HCT116 (cell line): ENCODE data around the gene PVR. TPM values are rescaled to one million over a fixed set of nuclear protein-coding genes. Genes with fewer than 3 reads are reported as not detected.
"Not testable (repeated sequence)": the region's sequence is repeated elsewhere in the genome, so short reads cannot be mapped to it uniquely, and the experiment has no call there.

Experiments used
- ATAC-seq: fragments of 200-7000 bp; cut with Tn5 transposase; 2 replicates; pipeline ENCODE4 v1.9.1; 2020; ENCODE audit warnings: mild to moderate bottlenecking, moderate library complexity
- BruUV-seq: library from RNA; stranded (reverse); fragments of 400-500 nt; replicated peaks from 2 replicates; lab custom pipeline; 2021; lab: Mats Ljungman, UMichigan
- CTCF ChIA-PET: fragments of 300-600 bp; sonication (Branson Sonifier 250); formaldehyde crosslinking; loops from one replicate; lab custom pipeline; 2021; ENCODE audit warnings: antibody characterized with exemption; lab: Charles Lee
- POLR2A ChIA-PET: fragments of 300-600, 350-600 bp; sonication (Branson Sonifier 250); formaldehyde crosslinking; loops from one replicate; lab custom pipeline; 2021; ENCODE audit warnings: antibody characterized with exemption; lab: Charles Lee
- RAD21 ChIA-PET, 2 experiments: fragments of 300-600 bp; sonication (Branson Sonifier 250); formaldehyde crosslinking; loops; one replicate each; lab custom pipeline; 2023; ENCODE audit warnings: low total read pairs in 2 of 2; ENCODE audit not compliant: uncharacterized antibody in 2 of 2, unreplicated experiment in 2 of 2, low non-redundant PET in 1 of 2; lab: Charles Lee
- DNase-seq: peaks from one replicate; pipeline ENCODE4 v3.0.0-alpha.2; 2010; ENCODE audit warnings: low read depth, low spot score
- H2AFZ ChIP-seq: fragments of 200-600 bp; shearing (Covaris generic), sonication (generic); 2 replicates; pipeline ENCODE4 v1.6.1; 2017; ENCODE audit warnings: low read depth, mixed run types, mixed read lengths, antibody characterized with exemption, low read length; ENCODE audit not compliant: poor library complexity, severe bottlenecking
- H3K27ac ChIP-seq: 2 replicates; pipeline ENCODE4 v1.5.1; 2012; ENCODE audit warnings: low read depth, low read length
- H3K27me3 ChIP-seq: fragments of 200-600 bp; sonication (generic); 2 replicates; pipeline ENCODE4 v1.6.1; 2016; ENCODE audit warnings: mixed run types, low read length, mixed read lengths; ENCODE audit not compliant: insufficient read depth
- H3K36me3 ChIP-seq, 2 experiments: fragments of 200-500 bp in 1 of 2; fragments of 200-600 bp in 1 of 2; sonication (Bioruptor generic) in 1 of 2; sonication (generic) in 1 of 2; 2 replicates each; pipeline versions ENCODE4 v1.5.1 to v1.6.1; 2014 to 2016; ENCODE audit warnings: low read length in 2 of 2, inconsistent platforms in 1 of 2, mixed read lengths in 1 of 2, mixed run types in 1 of 2; ENCODE audit not compliant: insufficient read depth in 2 of 2, control insufficient read depth in 1 of 2
- H3K4me1 ChIP-seq, 2 experiments: fragments of 200-600 bp in 1 of 2; sonication (generic) in 1 of 2; 2 replicates each; pipeline versions ENCODE4 v1.5.1 to v1.6.1; 2012 to 2017; ENCODE audit warnings: low read length in 2 of 2, inconsistent platforms in 1 of 2, mild to moderate bottlenecking in 1 of 2, mixed read lengths in 1 of 2, mixed run types in 1 of 2, moderate library complexity in 1 of 2; ENCODE audit not compliant: insufficient read depth in 2 of 2, control insufficient read depth in 1 of 2
- H3K4me2 ChIP-seq: fragments of 200-600 bp; sonication (generic); 2 replicates; pipeline ENCODE4 v1.6.1; 2017; ENCODE audit warnings: mixed run types, low read length, mixed read lengths
- H3K4me3 ChIP-seq, 2 experiments: fragments of 200-600 bp in 1 of 2; sonication (generic) in 1 of 2; replicated peaks in 1 of 2; 2 replicates each; pipeline ENCODE4 v1.5.1; 2011 to 2016; ENCODE audit warnings: low read length in 2 of 2, control low read depth in 1 of 2, low read depth in 1 of 2, mild to moderate bottlenecking in 1 of 2, mixed read lengths in 1 of 2, mixed run types in 1 of 2
- H3K79me2 ChIP-seq: fragments of 200-600 bp; sonication (generic); 2 replicates; pipeline ENCODE4 v1.6.1; 2017; ENCODE audit warnings: mild to moderate bottlenecking, mixed run types, low read length, moderate library complexity, mixed read lengths; ENCODE audit not compliant: insufficient read depth
- H3K9ac ChIP-seq: fragments of 200-600 bp; sonication (generic); 2 replicates; pipeline ENCODE4 v1.6.1; 2016; ENCODE audit warnings: low read length, mixed read lengths
- H3K9me2 ChIP-seq: fragments of 200-600 bp; sonication (generic), shearing (Covaris generic); 2 replicates; pipeline ENCODE4 v1.6.1; 2017; ENCODE audit warnings: mixed run types, mild to moderate bottlenecking, moderate library complexity; ENCODE audit not compliant: insufficient read depth
- H3K9me3 ChIP-seq, 2 experiments: fragments of 200-500 bp in 1 of 2; fragments of 200-600 bp in 1 of 2; sonication (Bioruptor generic) in 1 of 2; sonication (generic) in 1 of 2; 2 replicates each; pipeline ENCODE4 v1.6.1; 2014 to 2017; ENCODE audit warnings: low read length in 2 of 2, mixed read lengths in 2 of 2, inconsistent platforms in 1 of 2, low read depth in 1 of 2, mild to moderate bottlenecking in 1 of 2, mixed run types in 1 of 2, moderate library complexity in 1 of 2; ENCODE audit not compliant: control insufficient read depth in 1 of 2, insufficient read depth in 1 of 2
- H4K20me1 ChIP-seq: fragments of 200-600 bp; sonication (generic), shearing (Covaris generic); 2 replicates; pipeline ENCODE4 v1.6.1; 2017; ENCODE audit warnings: mixed run types, mild to moderate bottlenecking, moderate library complexity; ENCODE audit not compliant: insufficient read depth
- CBX3 ChIP-seq: IDR thresholded peaks from 2 replicates; pipeline ENCODE4 v1.6.1; 2012; ENCODE audit warnings: low read depth
- EGR1 ChIP-seq: IDR thresholded peaks from 2 replicates; pipeline ENCODE4 v1.6.1; 2012; ENCODE audit warnings: low read depth
- SRF ChIP-seq: IDR thresholded peaks from 2 replicates; pipeline ENCODE4 v1.6.1; 2012; ENCODE audit warnings: low read depth
- intact Hi-C: fragments of 100-400 bp; cut with micrococcal nuclease; formaldehyde crosslinking; loops from 2 replicates; pipeline ENCODE4 v1.10.0; 2022
- total RNA-seq: library from RNA; stranded (reverse); gene quantifications from one replicate; pipeline ENCODE4 v1.2.1, GENCODE V29; 2021; ENCODE audit not compliant: unreplicated experiment

PVR gene
- total RNA-seq, 1 experiment from 2014 or later = 62.0 TPM

- Histone ChIP-seq H4K20me1 (no peaks in the 10 kb centered on the region), H3K4me2 (peak overlapping the region; percentile 63), H3K27me3 (no peaks in the 10 kb centered on the region), H3K36me3 (0 out of 4 replicates have a peak, but pooled peaks cover 0 to 8% of the 10 kb centered on the region in 2 experiments), H3K79me2 (no peaks in the 10 kb centered on the region), H3K4me1 (peaks cover 13 to 29% of the 10 kb centered on the region in 2 experiments), H3K27ac (no peak overlapping the region), H3K9me2 (no peaks in the 10 kb centered on the region), H2AFZ (no peak overlapping the region), H3K4me3 (no peak overlapping the region), H3K9me3 (peaks cover 0 to 7% of the 10 kb centered on the region in 2 experiments; a peak in 1 of 4 replicates), H3K9ac (no peak overlapping the region)
- intact Hi-C loops = no loop called here
- DNase-seq (no peak), ATAC-seq (no peak)
- CTCF ChIA-PET = no interaction called here
- BruUV-seq = no TSS peak
- no peak for TF ChIP-seq SRF
- TF ChIP-seq EGR1 = no peak
- RAD21 ChIA-PET = no interaction called here
- POLR2A ChIA-PET = no interaction called here
Measured at GRCh38 chr19:44624840-44625354, 18.8 kb upstream of the PVR start.

- BruUV-seq, H3K27me3 ChIP-seq, H2AFZ ChIP-seq, intact Hi-C loops, DNase-seq: not testable (repeated sequence)
- peak overlapping the region; percentile 26; the same call in 1 of the 2 replicates for H3K9ac ChIP-seq
- peak; percentile 46 for ATAC-seq
- peak overlapping the region; percentile 55; the same call in 1 of the 2 replicates for H3K27ac ChIP-seq
- TF ChIP-seq CBX3 = peak; percentile 60
- TF ChIP-seq, all 23 proteins: peak for 1; not testable (repeated sequence) for 22
- H3K36me3 ChIP-seq, H3K79me2 ChIP-seq, H4K20me1 ChIP-seq, RAD21 ChIA-PET, H3K9me2 ChIP-seq, H3K9me3 ChIP-seq: not testable (repeated sequence)
- Histone ChIP-seq H3K4me3 (peak overlapping the region in 1 of 2 experiments; percentile 25; a peak in 2 of 4 replicates), H3K4me2 (peak overlapping the region; percentile 63), H3K4me1 (peaks cover 13 to 29% of the 10 kb centered on the region in 2 experiments)
- ChIA-PET POLR2A (interaction anchor here (1.8 kb wide), 1 partner anchor 37 kb away, joined by 5 read pairs; no protein-coding TSS in a partner anchor), CTCF (interaction anchor here (1.3 kb wide), 1 partner anchor 42 kb away, joined by 4 read pairs; no protein-coding TSS in a partner anchor)
Measured at GRCh38 chr19:44625637-44626036, 18.1 kb upstream of the PVR start.
